Osteocyte (in vitro differentiated cells): ENCODE measurements around the gene GOPC. TPM values are rescaled to one million over a fixed set of nuclear protein-coding genes. Genes with fewer than 3 reads are reported as not detected.
"Not testable (repeated sequence)": the region's sequence is repeated elsewhere in the genome, so short reads cannot be mapped to it uniquely, and the experiment has no call there.

Experiments
- DNase-seq: peaks from one replicate; pipeline ENCODE4 v3.0.0; 2021; ENCODE audit warnings: mixed read lengths; ENCODE audit not compliant: unreplicated experiment; ENCODE audit errors: extremely low spot score
- H3K27ac Mint-ChIP-seq: one replicate; pipeline ENCODE4 v1.8.0; 2021; ENCODE audit warnings: mild to moderate bottlenecking, mixed read lengths; ENCODE audit not compliant: unreplicated experiment
- H3K27me3 Mint-ChIP-seq: one replicate; pipeline ENCODE4 v1.8.0; 2021; ENCODE audit warnings: mixed read lengths; ENCODE audit not compliant: unreplicated experiment
- H3K36me3 Mint-ChIP-seq: one replicate; pipeline ENCODE4 v1.8.0; 2021; ENCODE audit warnings: mixed read lengths; ENCODE audit not compliant: unreplicated experiment
- H3K4me1 Mint-ChIP-seq: one replicate; pipeline ENCODE4 v1.8.0; 2021; ENCODE audit warnings: mixed read lengths; ENCODE audit not compliant: unreplicated experiment
- H3K4me3 Mint-ChIP-seq: one replicate; pipeline ENCODE4 v1.8.0; 2021; ENCODE audit warnings: mild to moderate bottlenecking, moderate library complexity, mixed read lengths; ENCODE audit not compliant: unreplicated experiment
- H3K9me3 Mint-ChIP-seq: one replicate; pipeline ENCODE4 v1.8.0; 2021; ENCODE audit warnings: mixed read lengths; ENCODE audit not compliant: unreplicated experiment
- CTCF ChIP-seq: fragments of 200-600 bp; sonication (generic); IDR thresholded peaks from 2 replicates; pipeline ENCODE4 v1.5.0; 2021; ENCODE audit warnings: antibody characterized with exemption, mild to moderate bottlenecking, moderate library complexity
- long read RNA-seq: library from polyadenylated mRNA; unstranded; transcript quantifications from one replicate; pipeline ENCODE4 v2.0.0, GENCODE V29; 2021
- total RNA-seq: library from RNA; stranded (reverse); gene quantifications from 2 replicates; pipeline ENCODE4 v1.2.1, GENCODE V29; 2021

GOPC gene
- 27.3 and 27.6 TPM in 2 replicates for total RNA-seq
- long read RNA-seq, full-length matches to known transcripts, result 3 of 17 reads
- long read RNA-seq, partial matches to known transcripts, result 12 of 17 reads
- long read RNA-seq, other reads (novel, unspliced or antisense), result 2 of 17 reads

- H3K27ac Mint-ChIP-seq, result peak within 1 kb of the TSS; percentile 99
- peaks cover 5% of the 10 kb centered on the region for H3K9me3 Mint-ChIP-seq
These were observed at the start of gene GOPC for GRCh38 chr6:117602151-117602898. Gene GOPC (minus strand): TSS chr6:117602511. CDS start chr6:117602288, 223 bp downstream.

GRCh38 chr6:117651984-117652383, 49.7 kb upstream of the GOPC start:
- not testable (repeated sequence) for H3K27me3 Mint-ChIP-seq, DNase-seq, H3K36me3 Mint-ChIP-seq

More at GRCh38 chr6:117602151-117602898, at the start of gene GOPC:
- peak; percentile 20 for TF ChIP-seq CTCF
- peaks cover 34% of the 10 kb centered on the region for H3K4me1 Mint-ChIP-seq
- peaks cover 14% of the 10 kb centered on the region for H3K36me3 Mint-ChIP-seq
- DNase-seq, result peak; percentile 98
- peaks cover 12% of the 10 kb centered on the region for H3K27me3 Mint-ChIP-seq
- H3K4me3 Mint-ChIP-seq, result peak within 1 kb of the TSS; percentile 98

GRCh38 chr6:117642976-117643375, 40.7 kb upstream of the GOPC start:
- no peak overlapping the region for H3K4me3 Mint-ChIP-seq

More at GRCh38 chr6:117651984-117652383, 49.7 kb upstream of the GOPC start:
- not testable (repeated sequence) for H3K27ac Mint-ChIP-seq, H3K9me3 Mint-ChIP-seq, H3K4me1 Mint-ChIP-seq, H3K4me3 Mint-ChIP-seq

GRCh38 chr6:117637770-117638169, 35.5 kb upstream of the GOPC start:
- H3K9me3 Mint-ChIP-seq, result no peaks in the 10 kb centered on the region
- H3K27ac Mint-ChIP-seq, result no peak overlapping the region
- H3K27me3 Mint-ChIP-seq, result peaks cover 18% of the 10 kb centered on the region
- no peaks in the 10 kb centered on the region for H3K36me3 Mint-ChIP-seq
- H3K4me1 Mint-ChIP-seq, result no peaks in the 10 kb centered on the region
- no peak for TF ChIP-seq CTCF
- no peak overlapping the region for H3K4me3 Mint-ChIP-seq
- no peak for DNase-seq

More at GRCh38 chr6:117642976-117643375, 40.7 kb upstream of the GOPC start:
- Mint-ChIP-seq H3K36me3 (no peaks in the 10 kb centered on the region), H3K27me3 (peaks cover 10% of the 10 kb centered on the region), H3K9me3 (no peaks in the 10 kb centered on the region), H3K27ac (no peak overlapping the region), H3K4me1 (no peaks in the 10 kb centered on the region)
- no peak for TF ChIP-seq CTCF
- no peak for DNase-seq

GRCh38 chr6:117629119-117629660, 26.9 kb upstream of the GOPC start:
- H3K4me3 Mint-ChIP-seq, result no peak overlapping the region
- peaks cover 8% of the 10 kb centered on the region for H3K9me3 Mint-ChIP-seq
- H3K27ac Mint-ChIP-seq, result no peak overlapping the region
- no peak for TF ChIP-seq CTCF
- no peak for DNase-seq
- no peaks in the 10 kb centered on the region for H3K36me3 Mint-ChIP-seq
- H3K4me1 Mint-ChIP-seq, result no peaks in the 10 kb centered on the region
- peaks cover 25% of the 10 kb centered on the region for H3K27me3 Mint-ChIP-seq
